HCT116 (cell line): ENCODE data around the gene DPP6. TPM values are rescaled to one million over a fixed set of nuclear protein-coding genes. Genes with fewer than 3 reads are reported as not detected.

Source experiments
- ATAC-seq: fragments of 200-7000 bp; cut with Tn5 transposase; 2 replicates; pipeline ENCODE4 v1.9.1; 2020; ENCODE audit warnings: mild to moderate bottlenecking, moderate library complexity
- BruUV-seq: library from RNA; stranded (reverse); fragments of 400-500 nt; replicated peaks from 2 replicates; lab custom pipeline; 2021; lab: Mats Ljungman, UMichigan
- CTCF ChIA-PET: fragments of 300-600 bp; sonication (Branson Sonifier 250); formaldehyde crosslinking; loops from one replicate; lab custom pipeline; 2021; ENCODE audit warnings: antibody characterized with exemption; lab: Charles Lee
- POLR2A ChIA-PET: fragments of 300-600, 350-600 bp; sonication (Branson Sonifier 250); formaldehyde crosslinking; loops from one replicate; lab custom pipeline; 2021; ENCODE audit warnings: antibody characterized with exemption; lab: Charles Lee
- RAD21 ChIA-PET, 2 experiments: fragments of 300-600 bp; sonication (Branson Sonifier 250); formaldehyde crosslinking; loops; one replicate each; lab custom pipeline; 2023; ENCODE audit warnings: low total read pairs in 2 of 2; ENCODE audit not compliant: uncharacterized antibody in 2 of 2, unreplicated experiment in 2 of 2, low non-redundant PET in 1 of 2; lab: Charles Lee
- DNase-seq: peaks from one replicate; pipeline ENCODE4 v3.0.0-alpha.2; 2010; ENCODE audit warnings: low read depth, low spot score
- H2AFZ ChIP-seq: fragments of 200-600 bp; shearing (Covaris generic), sonication (generic); 2 replicates; pipeline ENCODE4 v1.6.1; 2017; ENCODE audit warnings: low read depth, mixed run types, mixed read lengths, antibody characterized with exemption, low read length; ENCODE audit not compliant: poor library complexity, severe bottlenecking
- H3K27ac ChIP-seq: 2 replicates; pipeline ENCODE4 v1.5.1; 2012; ENCODE audit warnings: low read depth, low read length
- H3K27me3 ChIP-seq: fragments of 200-600 bp; sonication (generic); 2 replicates; pipeline ENCODE4 v1.6.1; 2016; ENCODE audit warnings: mixed run types, low read length, mixed read lengths; ENCODE audit not compliant: insufficient read depth
- H3K36me3 ChIP-seq, 2 experiments: fragments of 200-500 bp in 1 of 2; fragments of 200-600 bp in 1 of 2; sonication (Bioruptor generic) in 1 of 2; sonication (generic) in 1 of 2; 2 replicates each; pipeline versions ENCODE4 v1.5.1 to v1.6.1; 2014 to 2016; ENCODE audit warnings: low read length in 2 of 2, inconsistent platforms in 1 of 2, mixed read lengths in 1 of 2, mixed run types in 1 of 2; ENCODE audit not compliant: insufficient read depth in 2 of 2, control insufficient read depth in 1 of 2
- H3K4me1 ChIP-seq, 2 experiments: fragments of 200-600 bp in 1 of 2; sonication (generic) in 1 of 2; 2 replicates each; pipeline versions ENCODE4 v1.5.1 to v1.6.1; 2012 to 2017; ENCODE audit warnings: low read length in 2 of 2, inconsistent platforms in 1 of 2, mild to moderate bottlenecking in 1 of 2, mixed read lengths in 1 of 2, mixed run types in 1 of 2, moderate library complexity in 1 of 2; ENCODE audit not compliant: insufficient read depth in 2 of 2, control insufficient read depth in 1 of 2
- H3K4me2 ChIP-seq: fragments of 200-600 bp; sonication (generic); 2 replicates; pipeline ENCODE4 v1.6.1; 2017; ENCODE audit warnings: mixed run types, low read length, mixed read lengths
- H3K4me3 ChIP-seq, 2 experiments: fragments of 200-600 bp in 1 of 2; sonication (generic) in 1 of 2; replicated peaks in 1 of 2; 2 replicates each; pipeline ENCODE4 v1.5.1; 2011 to 2016; ENCODE audit warnings: low read length in 2 of 2, control low read depth in 1 of 2, low read depth in 1 of 2, mild to moderate bottlenecking in 1 of 2, mixed read lengths in 1 of 2, mixed run types in 1 of 2
- H3K79me2 ChIP-seq: fragments of 200-600 bp; sonication (generic); 2 replicates; pipeline ENCODE4 v1.6.1; 2017; ENCODE audit warnings: mild to moderate bottlenecking, mixed run types, low read length, moderate library complexity, mixed read lengths; ENCODE audit not compliant: insufficient read depth
- H3K9ac ChIP-seq: fragments of 200-600 bp; sonication (generic); 2 replicates; pipeline ENCODE4 v1.6.1; 2016; ENCODE audit warnings: low read length, mixed read lengths
- H3K9me2 ChIP-seq: fragments of 200-600 bp; sonication (generic), shearing (Covaris generic); 2 replicates; pipeline ENCODE4 v1.6.1; 2017; ENCODE audit warnings: mixed run types, mild to moderate bottlenecking, moderate library complexity; ENCODE audit not compliant: insufficient read depth
- H3K9me3 ChIP-seq, 2 experiments: fragments of 200-500 bp in 1 of 2; fragments of 200-600 bp in 1 of 2; sonication (Bioruptor generic) in 1 of 2; sonication (generic) in 1 of 2; 2 replicates each; pipeline ENCODE4 v1.6.1; 2014 to 2017; ENCODE audit warnings: low read length in 2 of 2, mixed read lengths in 2 of 2, inconsistent platforms in 1 of 2, low read depth in 1 of 2, mild to moderate bottlenecking in 1 of 2, mixed run types in 1 of 2, moderate library complexity in 1 of 2; ENCODE audit not compliant: control insufficient read depth in 1 of 2, insufficient read depth in 1 of 2
- H4K20me1 ChIP-seq: fragments of 200-600 bp; sonication (generic), shearing (Covaris generic); 2 replicates; pipeline ENCODE4 v1.6.1; 2017; ENCODE audit warnings: mixed run types, mild to moderate bottlenecking, moderate library complexity; ENCODE audit not compliant: insufficient read depth
- POLR2AphosphoS5 ChIP-seq: IDR thresholded peaks from 2 replicates; pipeline ENCODE4 v1.6.1; 2011; ENCODE audit warnings: mild to moderate bottlenecking, low read depth, low read length, moderate library complexity
- SIN3A ChIP-seq: IDR thresholded peaks from 2 replicates; pipeline ENCODE4 v1.6.1; 2012; ENCODE audit warnings: low read depth
- SRF ChIP-seq: IDR thresholded peaks from 2 replicates; pipeline ENCODE4 v1.6.1; 2012; ENCODE audit warnings: low read depth
- TCF7L2 ChIP-seq: IDR thresholded peaks from 2 replicates; pipeline ENCODE4 v1.7.0; 2011; ENCODE audit warnings: borderline replicate concordance, inconsistent platforms; ENCODE audit not compliant: insufficient read depth, insufficient read length; ENCODE audit errors: extremely low read depth
- ZFX ChIP-seq: fragments of 450-650 bp; IDR thresholded peaks from 2 replicates; pipeline ENCODE4 v1.6.1; 2017
- ZNF274 ChIP-seq: fragments of 200-500 bp; sonication (Bioruptor generic); IDR thresholded peaks from 2 replicates; pipeline ENCODE4 v1.6.1; 2014; ENCODE audit warnings: mild to moderate bottlenecking, low read depth, low read length, inconsistent platforms
- intact Hi-C: fragments of 100-400 bp; cut with micrococcal nuclease; formaldehyde crosslinking; loops from 2 replicates; pipeline ENCODE4 v1.10.0; 2022
- total RNA-seq: library from RNA; stranded (reverse); gene quantifications from one replicate; pipeline ENCODE4 v1.2.1, GENCODE V29; 2021; ENCODE audit not compliant: unreplicated experiment
- TF ChIP-seq, protein P1 (sequence below): IDR thresholded peaks from 2 replicates; pipeline ENCODE4 v1.6.1; 2012; ENCODE audit warnings: low read depth
- TF ChIP-seq, protein P2 (sequence below): IDR thresholded peaks from 2 replicates; pipeline ENCODE4 v1.6.1; 2012
- TF ChIP-seq, protein P3 (sequence below): IDR thresholded peaks from 2 replicates; pipeline ENCODE4 v1.6.1; 2012

Gene DPP6
- total RNA-seq, 1 experiment from 2014 or later: not detected

DNA sequence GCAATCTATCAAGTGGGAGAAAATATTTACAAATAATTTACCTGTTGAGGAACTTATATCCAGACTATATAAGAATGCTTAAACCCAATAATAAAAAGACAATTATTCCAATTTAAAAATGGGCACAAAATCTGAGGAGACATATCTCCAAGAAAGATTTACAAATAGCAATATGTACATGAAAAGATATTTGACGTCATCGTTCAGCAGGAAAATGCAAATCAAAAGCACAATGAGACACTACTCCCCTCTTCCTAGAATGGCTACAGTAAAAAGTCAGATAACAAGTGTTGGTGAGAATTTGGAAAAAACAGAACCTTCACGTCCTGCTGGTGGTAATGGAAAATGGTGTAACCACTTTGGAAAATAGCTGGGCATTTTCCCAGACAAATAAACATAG lies 457.0 kb downstream of the DPP6 start:
- no peak overlapping the region for H2AFZ ChIP-seq
- no peak overlapping the region for H3K27ac ChIP-seq
- TF ChIP-seq POLR2AphosphoS5: no peak
- TF ChIP-seq, protein P1, sequence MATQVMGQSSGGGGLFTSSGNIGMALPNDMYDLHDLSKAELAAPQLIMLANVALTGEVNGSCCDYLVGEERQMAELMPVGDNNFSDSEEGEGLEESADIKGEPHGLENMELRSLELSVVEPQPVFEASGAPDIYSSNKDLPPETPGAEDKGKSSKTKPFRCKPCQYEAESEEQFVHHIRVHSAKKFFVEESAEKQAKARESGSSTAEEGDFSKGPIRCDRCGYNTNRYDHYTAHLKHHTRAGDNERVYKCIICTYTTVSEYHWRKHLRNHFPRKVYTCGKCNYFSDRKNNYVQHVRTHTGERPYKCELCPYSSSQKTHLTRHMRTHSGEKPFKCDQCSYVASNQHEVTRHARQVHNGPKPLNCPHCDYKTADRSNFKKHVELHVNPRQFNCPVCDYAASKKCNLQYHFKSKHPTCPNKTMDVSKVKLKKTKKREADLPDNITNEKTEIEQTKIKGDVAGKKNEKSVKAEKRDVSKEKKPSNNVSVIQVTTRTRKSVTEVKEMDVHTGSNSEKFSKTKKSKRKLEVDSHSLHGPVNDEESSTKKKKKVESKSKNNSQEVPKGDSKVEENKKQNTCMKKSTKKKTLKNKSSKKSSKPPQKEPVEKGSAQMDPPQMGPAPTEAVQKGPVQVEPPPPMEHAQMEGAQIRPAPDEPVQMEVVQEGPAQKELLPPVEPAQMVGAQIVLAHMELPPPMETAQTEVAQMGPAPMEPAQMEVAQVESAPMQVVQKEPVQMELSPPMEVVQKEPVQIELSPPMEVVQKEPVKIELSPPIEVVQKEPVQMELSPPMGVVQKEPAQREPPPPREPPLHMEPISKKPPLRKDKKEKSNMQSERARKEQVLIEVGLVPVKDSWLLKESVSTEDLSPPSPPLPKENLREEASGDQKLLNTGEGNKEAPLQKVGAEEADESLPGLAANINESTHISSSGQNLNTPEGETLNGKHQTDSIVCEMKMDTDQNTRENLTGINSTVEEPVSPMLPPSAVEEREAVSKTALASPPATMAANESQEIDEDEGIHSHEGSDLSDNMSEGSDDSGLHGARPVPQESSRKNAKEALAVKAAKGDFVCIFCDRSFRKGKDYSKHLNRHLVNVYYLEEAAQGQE: no peak
- TF ChIP-seq ZFX: no peak
- TF ChIP-seq SRF: no peak
- TF ChIP-seq, protein P2, sequence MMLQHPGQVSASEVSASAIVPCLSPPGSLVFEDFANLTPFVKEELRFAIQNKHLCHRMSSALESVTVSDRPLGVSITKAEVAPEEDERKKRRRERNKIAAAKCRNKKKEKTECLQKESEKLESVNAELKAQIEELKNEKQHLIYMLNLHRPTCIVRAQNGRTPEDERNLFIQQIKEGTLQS: no peak
- TF ChIP-seq, protein P3, sequence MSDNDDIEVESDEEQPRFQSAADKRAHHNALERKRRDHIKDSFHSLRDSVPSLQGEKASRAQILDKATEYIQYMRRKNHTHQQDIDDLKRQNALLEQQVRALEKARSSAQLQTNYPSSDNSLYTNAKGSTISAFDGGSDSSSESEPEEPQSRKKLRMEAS: no peak
- no peak for TF ChIP-seq ZNF274
- no peak for TF ChIP-seq SIN3A
- TF ChIP-seq TCF7L2: no peak
- peaks cover 0 to 3% of the 10 kb centered on the region in 2 experiments; a peak in 2 of 4 replicates for H3K9me3 ChIP-seq
- no peak overlapping the region for H3K4me3 ChIP-seq
- no peaks in the 10 kb centered on the region for H3K79me2 ChIP-seq
- no TSS peak for BruUV-seq
- ChIA-PET RAD21 (no interaction called here), CTCF (no interaction called here), POLR2A (no interaction called here)
- DNase-seq (no peak), ATAC-seq (no peak)
- no peaks in the 10 kb centered on the region for H3K36me3 ChIP-seq
- no peak overlapping the region for H3K4me2 ChIP-seq
- H4K20me1 ChIP-seq: no peaks in the 10 kb centered on the region
- H3K27me3 ChIP-seq: no peaks in the 10 kb centered on the region
- no peaks in the 10 kb centered on the region for H3K9me2 ChIP-seq
- no peaks in the 10 kb centered on the region for H3K4me1 ChIP-seq
- intact Hi-C loops: loop anchor here (10.0 kb wide), 1 partner anchor 1614 kb away; no protein-coding TSS in a partner anchor
- H3K9ac ChIP-seq: no peak overlapping the region
